Measurements from ENCODE around the gene UCK2.

The UCK2 gene

DNA sequence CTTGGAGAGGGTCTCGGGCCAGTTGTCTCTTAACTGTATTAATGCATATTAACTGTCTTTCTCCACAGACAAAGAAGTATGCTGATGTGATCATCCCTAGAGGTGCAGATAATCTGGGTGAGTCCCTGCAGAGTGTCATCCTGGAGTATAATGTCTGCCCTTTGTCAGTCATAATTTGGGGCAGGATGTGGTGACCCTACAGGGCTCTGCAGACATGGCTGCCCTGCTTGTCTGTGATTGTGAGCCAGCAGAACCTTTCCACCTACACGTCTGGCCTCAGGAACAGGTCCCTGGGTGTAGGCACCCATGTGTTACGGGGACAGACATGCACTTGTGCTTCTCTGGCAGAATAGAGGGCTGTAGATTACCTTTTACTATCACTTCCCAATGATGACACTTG lies 78.4 kb downstream of the UCK2 start:
- DNase-seq, result no peak

GRCh38 chr1:165907256-165907857 lies 79.9 kb downstream of the UCK2 start:
- no peak for DNase-seq

DNA sequence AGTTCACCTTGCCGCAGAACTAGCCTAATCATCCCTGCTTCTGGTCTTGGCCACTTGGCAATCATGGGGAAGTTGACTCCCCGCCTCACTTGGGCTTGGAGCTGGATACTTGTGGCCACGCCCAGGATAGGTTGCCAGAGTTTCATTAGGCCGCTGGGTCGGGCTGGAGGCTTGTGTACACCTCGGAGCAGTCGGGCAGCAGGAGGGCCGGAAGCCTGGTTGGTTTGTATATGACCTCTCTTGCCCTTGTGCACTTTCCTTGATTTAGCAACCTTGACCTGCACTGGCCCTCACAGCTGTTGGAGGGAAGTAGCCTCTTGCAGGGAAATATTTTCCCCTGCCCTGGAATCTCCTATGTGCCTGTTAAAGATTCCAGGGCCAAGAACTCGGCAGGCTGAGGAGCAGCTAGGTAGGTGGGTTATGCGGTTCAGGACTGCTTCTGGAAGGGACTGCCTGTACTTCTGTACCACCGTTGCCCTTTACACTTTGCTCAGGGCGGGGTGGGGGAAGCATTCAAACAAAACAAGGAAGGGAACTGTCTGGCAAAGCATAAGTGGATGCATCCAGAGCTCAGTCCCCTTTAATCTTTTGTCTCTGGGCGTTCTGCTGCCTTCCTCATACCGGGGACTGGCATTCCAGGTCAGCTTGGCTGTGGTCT lies 83.5 kb downstream of the UCK2 start:
- no peak for DNase-seq

- DNase-seq, result no peak
Observed at GRCh38 chr1:165911609-165912281, 84.3 kb downstream of the UCK2 start.

DNA sequence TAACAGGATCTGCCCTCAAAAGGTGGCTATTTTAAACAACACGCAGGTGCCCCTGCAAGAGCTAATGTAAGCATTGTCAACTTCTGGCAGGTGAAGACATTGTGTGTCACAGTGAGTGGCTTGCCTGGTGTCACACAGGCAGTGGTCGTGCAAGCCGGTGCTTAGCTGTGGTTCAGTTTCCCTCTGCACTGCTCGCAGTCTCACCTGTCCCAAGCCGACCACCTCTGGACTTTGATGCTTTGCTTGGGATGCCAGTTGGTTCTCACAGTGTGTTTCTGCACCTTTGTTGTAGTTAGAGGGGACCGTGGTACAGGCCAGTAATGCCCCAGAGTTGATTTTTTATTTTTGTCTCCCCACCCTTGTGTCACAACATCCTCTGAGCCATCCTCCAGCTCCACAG lies 85.2 kb downstream of the UCK2 start:
- DNase-seq, result no peak

DNA sequence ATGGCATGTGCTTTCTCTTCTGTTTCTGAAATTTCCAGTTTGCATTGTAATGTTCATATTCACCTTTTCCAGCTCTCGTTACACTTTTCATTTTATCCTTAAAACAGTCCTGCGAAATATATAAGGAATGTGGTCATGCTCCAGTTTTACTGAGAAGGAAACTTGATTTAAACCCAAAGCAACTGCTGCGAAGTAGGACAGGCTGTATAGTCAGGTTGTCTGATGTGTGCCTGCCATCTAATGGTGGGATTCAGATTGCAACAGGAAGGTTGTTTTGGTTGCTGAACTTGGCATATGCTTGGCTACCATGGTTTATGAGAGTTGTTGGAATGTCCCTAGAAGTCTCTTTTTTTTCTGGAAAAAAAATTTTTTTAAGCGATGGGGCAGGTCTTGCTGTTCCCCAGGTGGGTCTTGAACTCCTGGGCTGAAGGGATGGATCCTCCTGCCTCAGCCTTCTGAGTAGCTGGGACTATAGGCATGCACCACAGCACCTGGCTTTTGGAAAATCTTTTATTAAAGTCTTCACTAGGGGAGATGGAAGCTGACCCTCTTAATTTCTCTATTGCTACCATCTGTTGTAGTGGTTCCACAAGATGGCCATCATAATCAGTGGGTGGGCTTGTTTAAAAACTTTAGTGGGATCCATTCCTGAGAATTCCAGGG lies 86.9 kb downstream of the UCK2 start:
- DNase-seq, result peak; percentile 49

DNA sequence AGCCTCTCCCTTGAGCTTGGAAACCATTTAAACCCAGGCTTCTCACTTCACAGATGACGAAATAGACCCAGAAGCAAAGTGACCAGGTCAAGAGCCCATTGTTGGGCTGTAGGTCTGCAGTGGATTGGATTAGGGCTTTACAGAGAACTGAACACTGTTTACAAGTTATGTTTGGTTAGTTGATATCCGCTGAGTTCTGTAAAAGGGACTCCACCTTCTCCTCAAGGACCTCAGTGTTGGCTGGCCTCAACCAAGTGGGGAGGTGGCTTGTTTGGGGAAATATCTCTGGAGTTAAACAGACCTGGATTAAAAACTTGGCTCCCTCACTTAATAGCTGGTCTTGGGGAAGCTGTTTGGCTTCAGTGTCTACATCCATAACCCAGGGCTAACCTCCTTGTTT lies 88.1 kb downstream of the UCK2 start:
- no peak for DNase-seq

DNA sequence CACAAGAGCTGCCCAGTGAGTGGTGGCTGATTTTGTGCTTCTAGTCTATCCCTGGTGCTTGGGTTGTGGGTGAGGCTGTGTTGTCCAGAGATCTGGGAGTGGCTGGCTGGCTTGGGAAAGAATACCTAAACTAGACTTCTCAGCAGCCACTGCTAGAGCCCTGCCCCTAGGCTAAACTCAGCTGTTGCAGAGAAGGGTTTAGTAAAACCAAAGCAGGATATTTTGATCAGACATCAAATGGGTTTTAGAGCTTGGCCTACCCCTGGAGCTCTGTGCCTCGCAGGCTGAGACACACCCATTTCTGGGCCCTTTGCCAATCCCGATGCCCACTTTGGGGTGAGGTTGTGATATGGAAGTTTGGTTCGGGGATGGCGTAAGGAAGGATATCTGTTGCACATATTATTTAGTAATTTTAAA lies 88.5 kb downstream of the UCK2 start:
- DNase-seq, result no peak

- DNase-seq, result no peak
Observed at GRCh38 chr1:165917166-165917565, 89.8 kb downstream of the UCK2 start.

GRCh38 chr1:165924117-165924516 lies 96.7 kb downstream of the UCK2 start:
- no peak for DNase-seq

- DNase-seq, result no peak
Observed at GRCh38 chr1:165925498-165926079, 98.2 kb downstream of the UCK2 start.

DNA sequence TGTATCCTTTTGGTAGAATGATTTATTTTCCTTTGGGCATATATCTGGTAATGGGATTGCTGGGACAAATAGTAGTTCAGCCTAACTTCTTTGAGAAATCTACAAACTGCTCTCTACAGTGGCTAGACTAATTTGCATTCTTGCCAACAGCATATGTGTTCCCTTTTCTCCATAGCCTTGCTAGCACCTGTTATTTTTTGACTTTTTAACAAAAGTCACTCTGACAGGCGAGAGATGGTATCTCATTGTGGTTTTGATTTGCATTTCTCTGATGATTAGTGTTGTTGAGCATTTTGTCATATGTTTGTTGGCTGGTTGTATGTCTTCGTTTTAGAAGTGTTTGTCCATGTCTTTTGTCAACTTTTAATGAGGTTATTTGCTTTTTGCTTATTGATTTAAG lies 99.8 kb downstream of the UCK2 start:
- no peak for DNase-seq

DNA sequence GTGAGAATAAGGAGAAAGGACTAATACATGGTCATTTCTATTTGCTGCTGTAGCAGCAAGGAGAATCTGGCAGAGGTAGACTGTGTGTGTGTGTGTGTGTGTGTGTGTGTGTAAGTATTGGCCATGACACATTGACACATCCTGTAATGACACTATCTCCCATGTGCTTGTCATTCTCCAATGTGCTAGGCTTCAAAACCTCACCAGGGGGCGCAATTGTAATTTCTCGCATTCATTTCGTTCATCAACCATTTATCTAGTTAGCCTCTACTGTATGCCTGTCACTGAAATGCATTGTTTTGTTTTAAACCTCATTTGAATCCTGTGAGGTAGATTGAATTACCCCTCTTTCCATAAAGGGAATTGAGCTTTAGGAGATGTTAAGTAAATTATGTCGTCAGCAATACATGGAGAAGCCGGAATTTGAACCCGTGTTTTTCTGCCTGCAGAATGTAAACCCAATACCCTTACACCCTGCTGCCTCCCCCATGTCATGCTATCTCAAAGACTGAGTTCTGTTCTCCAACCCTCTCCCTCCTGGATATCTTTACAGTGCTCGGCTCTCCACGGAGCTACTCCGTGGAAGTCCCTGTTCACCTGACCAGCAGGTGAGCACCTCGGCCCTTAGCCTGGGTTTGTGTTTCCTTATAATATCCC lies 100.8 kb downstream of the UCK2 start:
- peak; percentile 45 for DNase-seq

- DNase-seq, result no peak
Observed at GRCh38 chr1:165930961-165931360, 103.5 kb downstream of the UCK2 start.

- no peak for DNase-seq
Observed at GRCh38 chr1:165933446-165934170, 106.2 kb downstream of the UCK2 start.

DNA sequence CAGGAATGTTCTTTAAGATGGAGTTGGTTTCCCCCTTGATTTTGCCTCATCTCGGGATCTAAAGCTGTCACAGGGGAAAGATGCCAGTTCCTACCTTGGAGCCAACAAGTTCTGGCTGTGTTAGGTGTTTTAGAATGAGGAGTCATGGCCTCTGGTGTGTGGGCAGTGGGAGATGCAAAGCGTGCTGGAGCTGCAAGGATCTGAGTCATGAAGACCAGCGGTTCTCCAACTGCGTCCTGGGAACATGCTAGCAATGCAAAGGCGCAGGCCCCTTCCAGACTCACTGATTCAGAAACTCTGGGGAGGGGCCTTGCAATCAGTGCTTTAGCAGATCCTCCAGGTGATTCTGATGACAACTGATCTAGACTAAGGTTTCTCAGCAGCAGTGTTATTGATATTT lies 109.1 kb downstream of the UCK2 start:
- no peak for DNase-seq

- no peak for DNase-seq
Observed at GRCh38 chr1:165937829-165938228, 110.4 kb downstream of the UCK2 start.

DNA sequence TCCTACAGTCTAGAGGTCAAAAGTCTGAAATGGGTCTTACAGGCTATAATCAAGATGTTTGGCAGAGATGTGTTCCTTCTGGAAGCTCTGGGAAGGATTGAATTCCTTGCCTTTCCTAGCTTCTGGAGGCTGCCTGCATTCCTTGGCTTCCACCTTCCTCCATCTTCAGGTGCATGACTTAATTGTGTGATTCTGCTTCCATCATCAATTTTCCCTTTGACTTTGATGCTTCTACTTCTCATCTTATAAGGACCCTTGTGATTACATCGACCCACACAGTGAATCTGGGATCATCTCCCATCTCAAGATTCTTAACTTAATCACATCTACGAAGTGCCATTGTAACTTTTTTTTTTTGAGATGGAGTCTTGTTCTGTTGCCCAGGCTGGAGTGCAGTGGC lies 111.4 kb downstream of the UCK2 start:
- no peak for DNase-seq

DNA sequence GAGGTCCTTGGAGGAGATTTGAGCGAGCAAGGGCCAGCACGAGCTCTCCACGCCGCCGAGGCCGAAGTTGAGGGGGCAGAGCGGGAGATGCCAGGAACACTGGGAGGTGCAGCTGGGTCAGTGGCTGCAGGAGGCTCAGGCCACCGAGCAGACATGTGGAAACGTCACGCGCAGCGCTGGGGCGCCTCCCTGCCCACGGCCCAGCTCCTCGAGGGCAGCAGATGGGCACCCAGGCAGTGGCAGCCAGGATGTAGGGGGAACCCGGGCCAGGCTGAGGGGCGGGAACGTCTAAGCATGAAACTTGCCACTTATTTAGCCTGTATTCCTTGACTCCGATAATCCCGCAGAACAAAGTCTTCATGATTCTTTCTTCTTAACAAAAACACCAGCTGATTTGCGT lies 114.1 kb downstream of the UCK2 start:
- no peak for DNase-seq

GRCh38 chr1:165942062-165942461 lies 114.6 kb downstream of the UCK2 start:
- DNase-seq, result no peak

- no peak for DNase-seq
Observed at GRCh38 chr1:165942927-165943597, 115.6 kb downstream of the UCK2 start.

DNA sequence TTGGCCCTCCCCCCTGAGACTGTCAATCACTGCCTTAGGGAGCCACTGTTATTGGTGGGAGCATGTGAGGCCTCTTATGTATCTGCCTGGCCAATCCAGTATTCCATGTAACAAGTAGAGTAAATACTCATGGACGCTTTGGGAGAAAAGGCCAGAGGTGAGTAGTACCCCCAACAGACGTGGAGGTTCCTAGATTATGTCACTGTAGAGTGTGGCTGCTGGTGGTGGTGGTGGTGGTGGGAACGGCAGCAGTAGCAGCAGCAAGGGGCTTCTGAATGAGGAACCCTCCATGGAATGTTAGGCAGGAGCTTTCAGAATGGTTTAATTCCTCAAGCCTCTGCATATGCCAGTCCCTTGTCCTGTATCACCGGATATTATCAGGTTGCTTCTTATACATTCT lies 118.5 kb downstream of the UCK2 start:
- DNase-seq, result no peak
